GM21381 (cell line): ENCODE measurements around the gene LILRA1.
"Not testable (repeated sequence)": the region's sequence is repeated elsewhere in the genome, so short reads cannot be mapped to it uniquely, and the experiment has no call there.

ENCODE experiments used
- ATAC-seq: cut with Tn5 transposase; IDR thresholded peaks from one replicate; pipeline ENCODE4 v1.9.1; 2021; ENCODE audit warnings: mild to moderate bottlenecking, moderate library complexity; ENCODE audit not compliant: unreplicated experiment

LILRA1 gene

DNA sequence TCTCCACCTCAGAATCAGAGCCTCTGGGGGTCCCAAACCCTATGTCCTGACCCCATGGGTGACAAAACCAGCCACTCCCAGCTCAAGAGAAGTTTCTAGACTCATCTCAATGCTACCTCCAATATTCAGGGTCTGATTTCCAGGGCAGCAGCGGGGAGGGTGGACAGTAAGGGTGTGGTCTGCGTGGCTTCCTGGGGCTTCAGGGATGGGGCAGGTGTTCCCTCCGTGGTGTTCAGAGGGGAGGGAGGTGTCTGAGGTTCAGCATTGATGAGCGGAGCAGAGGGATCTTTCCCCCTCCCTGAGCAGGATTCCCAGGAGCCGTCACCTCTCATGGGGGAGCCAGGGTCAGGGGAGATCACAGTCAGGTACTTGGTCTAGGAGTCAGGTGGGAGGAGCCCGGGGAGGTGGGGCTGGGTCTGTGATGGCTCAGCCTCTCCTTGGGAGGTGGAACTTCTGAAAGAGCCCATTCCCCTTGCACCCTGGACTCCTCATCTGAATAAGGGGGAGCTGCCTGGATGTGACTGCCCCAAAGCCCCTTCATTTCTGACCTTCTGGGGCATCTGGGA lies 16.9 kb upstream of the LILRA1 start:
- ATAC-seq: no peak

DNA sequence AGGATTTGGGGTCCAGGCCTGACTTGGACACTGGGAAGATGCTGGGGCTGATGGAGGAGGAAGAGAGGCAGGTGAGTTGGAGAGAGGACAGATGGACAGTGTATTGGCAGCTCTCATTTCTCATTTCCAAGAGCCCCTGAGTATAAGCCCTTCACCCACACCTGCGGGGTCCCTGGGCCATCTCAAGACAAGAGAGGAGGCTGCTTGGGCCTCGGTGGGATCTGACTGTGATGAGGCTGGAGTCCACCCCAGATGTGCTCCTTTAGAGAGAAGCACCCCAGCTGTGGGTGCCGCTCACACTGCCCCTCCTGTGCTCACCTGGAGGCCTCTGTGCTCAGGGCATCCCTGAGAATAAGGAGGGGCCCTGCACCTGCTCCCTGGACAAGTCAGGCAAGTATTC lies 16.1 kb upstream of the LILRA1 start:
- ATAC-seq: no peak

- ATAC-seq: not testable (repeated sequence)
Measured at GRCh38 chr19:54578268-54578667, 15.2 kb upstream of the LILRA1 start.

DNA sequence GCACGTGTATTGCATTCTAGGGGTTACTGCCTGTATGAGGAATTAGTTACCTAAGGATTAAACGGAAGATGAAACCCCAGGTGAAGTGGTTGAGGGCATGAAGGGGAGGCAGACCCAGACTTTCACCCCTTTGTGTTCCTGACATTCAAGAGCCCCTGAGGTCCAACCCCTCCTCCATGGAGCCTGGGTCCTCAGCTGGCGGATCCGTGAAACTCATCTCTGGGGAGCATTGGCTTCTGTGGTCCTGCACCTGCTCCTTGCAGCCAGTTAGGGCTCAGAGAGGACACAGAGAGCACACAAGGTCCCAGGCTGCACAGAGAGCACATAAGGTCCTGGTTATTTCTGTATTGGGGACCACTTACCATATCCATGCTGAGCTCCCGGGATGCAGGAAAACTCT lies 7.0 kb upstream of the LILRA1 start:
- ATAC-seq: no peak

- no peak for ATAC-seq
Measured at GRCh38 chr19:54587026-54587425, 6.4 kb upstream of the LILRA1 start.

DNA sequence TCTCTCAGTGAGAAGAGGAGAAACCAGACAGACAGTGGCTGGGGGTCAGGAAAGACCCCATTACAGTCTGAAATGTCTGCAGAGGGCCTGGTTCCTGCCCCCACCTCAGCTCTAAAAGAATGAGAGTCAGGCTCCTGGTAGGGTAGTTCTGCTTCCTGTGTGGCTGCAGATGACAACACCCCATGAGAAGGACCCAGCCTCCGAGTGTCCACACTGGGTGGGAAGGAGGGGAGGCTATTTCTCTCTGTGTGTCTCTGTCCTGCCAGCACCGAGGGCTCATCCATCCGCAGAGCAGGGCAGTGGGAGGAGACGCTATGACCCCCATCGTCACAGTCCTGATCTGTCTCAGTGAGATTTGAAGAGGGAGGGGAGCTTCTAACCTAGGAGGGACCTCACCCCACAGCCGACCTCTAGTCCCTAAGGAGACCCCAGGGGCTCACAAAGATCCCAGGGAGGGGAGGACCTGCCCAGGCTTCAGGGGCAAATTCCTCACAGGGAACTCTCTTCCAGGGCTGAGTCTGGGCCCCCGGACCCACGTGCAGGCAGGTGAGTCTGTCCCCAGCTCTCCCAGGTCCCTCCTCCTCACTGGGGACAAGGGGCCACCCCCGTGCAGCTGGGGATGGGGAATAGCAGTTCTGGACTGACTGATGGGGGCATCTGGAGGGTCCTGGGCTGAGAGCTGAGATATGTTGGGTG lies 647 bp downstream of the LILRA1 start:
- not testable (repeated sequence) for ATAC-seq

- ATAC-seq: no peak
Measured at GRCh38 chr19:54594737-54595136, 1.3 kb downstream of the LILRA1 start.

- ATAC-seq: not testable (repeated sequence)
Measured at GRCh38 chr19:54595680-54596436, 2.4 kb downstream of the LILRA1 start.

- no peak for ATAC-seq
Measured at GRCh38 chr19:54600212-54600611, 6.8 kb downstream of the LILRA1 start.

GRCh38 chr19:54606230-54606629 lies 12.8 kb downstream of the LILRA1 start:
- ATAC-seq: no peak

- ATAC-seq: no peak
Measured at GRCh38 chr19:54606891-54607784, 13.7 kb downstream of the LILRA1 start.

DNA sequence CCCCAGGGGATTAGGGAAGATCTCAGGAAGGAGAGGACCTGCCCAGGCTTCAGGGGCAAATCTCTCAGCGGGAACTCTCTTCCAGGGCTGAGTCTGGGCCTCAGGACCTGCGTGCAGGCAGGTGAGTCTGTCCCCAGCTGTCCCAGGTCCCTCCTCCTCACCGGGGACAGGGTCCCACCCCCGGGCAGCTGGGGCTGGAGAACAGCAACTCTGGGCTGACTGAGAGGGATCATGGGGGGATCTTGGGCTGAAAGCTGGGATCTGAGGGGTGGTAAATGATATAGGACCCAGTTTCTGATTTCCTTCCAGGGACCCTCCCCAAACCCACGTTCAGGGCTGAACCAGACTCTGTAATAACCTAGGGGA lies 14.3 kb downstream of the LILRA1 start:
- no peak for ATAC-seq

- no peak for ATAC-seq
Measured at GRCh38 chr19:54608205-54608604, 14.8 kb downstream of the LILRA1 start.

DNA sequence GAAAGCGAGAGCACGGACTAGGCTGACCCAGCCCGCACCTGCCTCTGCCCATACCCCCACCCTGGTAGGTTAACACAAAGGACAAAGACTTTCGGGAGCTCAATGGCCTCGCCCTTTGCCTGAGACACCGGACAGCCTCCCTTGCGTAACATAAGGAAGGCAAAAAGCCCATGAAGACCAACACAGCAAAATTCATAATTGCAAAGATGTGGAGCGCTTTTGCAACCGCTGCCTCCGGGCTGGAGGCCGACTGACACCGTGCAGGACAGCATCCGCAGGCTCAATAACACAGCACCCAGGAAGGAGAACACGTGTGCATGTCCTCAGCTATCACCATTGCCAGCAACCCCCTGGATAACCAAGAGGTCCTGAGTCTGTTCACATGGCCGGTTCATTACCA lies 15.4 kb downstream of the LILRA1 start:
- ATAC-seq: no peak

DNA sequence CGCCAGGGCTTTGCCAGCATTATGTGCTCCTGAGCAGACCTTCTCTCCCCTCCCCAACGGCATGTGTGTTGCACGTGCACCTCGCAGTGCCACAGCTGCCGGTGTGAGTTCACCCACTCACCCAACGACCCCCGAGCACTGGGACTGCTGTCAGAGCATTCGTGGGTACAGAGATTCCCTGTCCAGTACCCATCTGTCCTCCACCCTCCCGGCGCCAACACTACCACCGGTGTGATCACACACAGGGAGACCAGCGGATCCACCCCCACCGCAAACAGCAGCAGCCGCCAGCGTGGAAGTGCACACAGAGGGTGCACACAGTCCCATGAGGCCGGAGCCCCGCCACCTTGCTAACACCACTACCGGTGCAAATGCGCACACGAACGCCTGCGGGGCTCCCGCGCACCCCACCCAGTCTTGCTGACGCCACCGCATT lies 15.9 kb downstream of the LILRA1 start:
- no peak for ATAC-seq

- no peak for ATAC-seq
Measured at GRCh38 chr19:54612428-54612827, 19.0 kb downstream of the LILRA1 start.

DNA sequence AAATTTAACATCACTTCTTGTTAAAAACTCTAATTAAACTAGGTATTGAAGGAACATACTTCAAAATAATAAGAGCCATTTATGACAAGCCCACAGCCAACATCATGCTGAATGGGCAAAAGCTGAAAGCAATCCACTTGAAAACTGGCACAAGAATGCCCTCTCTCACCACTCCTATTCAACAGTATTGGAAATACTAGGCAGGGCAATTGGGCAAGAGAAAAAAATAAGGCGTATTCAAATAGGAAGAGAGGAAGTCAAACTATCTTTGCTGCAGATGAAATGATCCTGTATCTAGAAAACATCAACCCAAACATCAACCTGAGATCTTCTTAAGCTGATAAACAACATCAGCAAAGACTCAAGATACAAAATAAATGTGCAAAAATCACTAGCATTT lies 21.3 kb downstream of the LILRA1 start:
- ATAC-seq: no peak

GRCh38 chr19:54616057-54616456 lies 22.6 kb downstream of the LILRA1 start:
- ATAC-seq: no peak

GRCh38 chr19:54616821-54617560 lies 23.6 kb downstream of the LILRA1 start:
- ATAC-seq: peak; percentile 85

- no peak for ATAC-seq
Measured at GRCh38 chr19:54620464-54620863, 27.0 kb downstream of the LILRA1 start.
